Ammon's horn (tissue), 1 donor: ENCODE data around the gene SAPCD1.
A peak's percentile ranks its signal among the peaks of the same experiment; 100 is the strongest.

ENCODE experiments used
- DNase-seq: peaks from one replicate; pipeline ENCODE4 v3.0.0-alpha.2; 2016; ENCODE audit warnings: low spot score

SAPCD1 gene

DNA sequence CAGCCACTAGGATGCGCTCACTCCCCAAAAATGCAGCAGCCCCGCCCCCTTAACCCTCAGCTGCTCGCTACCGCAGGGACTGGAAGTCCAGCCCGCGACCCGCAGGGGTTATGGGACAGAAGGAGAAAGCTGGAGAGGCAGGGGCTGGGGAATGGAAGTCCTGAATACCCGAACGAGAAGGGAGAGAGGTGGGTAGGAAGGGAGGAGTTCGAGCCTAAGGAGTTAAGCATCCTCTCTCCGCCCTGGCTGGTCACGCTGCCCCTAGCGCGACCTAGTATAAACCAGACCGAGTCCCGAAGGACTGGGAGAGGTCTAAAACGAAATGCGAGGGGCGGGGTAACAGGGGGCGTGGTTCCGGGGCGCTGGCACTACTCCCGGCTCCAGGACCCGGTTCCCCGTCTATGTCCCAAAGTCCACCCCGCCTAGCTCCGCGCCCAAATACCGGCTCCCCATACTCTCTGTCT lies 32.9 kb upstream of the SAPCD1 start:
- DNase-seq = peak; percentile 84

DNA sequence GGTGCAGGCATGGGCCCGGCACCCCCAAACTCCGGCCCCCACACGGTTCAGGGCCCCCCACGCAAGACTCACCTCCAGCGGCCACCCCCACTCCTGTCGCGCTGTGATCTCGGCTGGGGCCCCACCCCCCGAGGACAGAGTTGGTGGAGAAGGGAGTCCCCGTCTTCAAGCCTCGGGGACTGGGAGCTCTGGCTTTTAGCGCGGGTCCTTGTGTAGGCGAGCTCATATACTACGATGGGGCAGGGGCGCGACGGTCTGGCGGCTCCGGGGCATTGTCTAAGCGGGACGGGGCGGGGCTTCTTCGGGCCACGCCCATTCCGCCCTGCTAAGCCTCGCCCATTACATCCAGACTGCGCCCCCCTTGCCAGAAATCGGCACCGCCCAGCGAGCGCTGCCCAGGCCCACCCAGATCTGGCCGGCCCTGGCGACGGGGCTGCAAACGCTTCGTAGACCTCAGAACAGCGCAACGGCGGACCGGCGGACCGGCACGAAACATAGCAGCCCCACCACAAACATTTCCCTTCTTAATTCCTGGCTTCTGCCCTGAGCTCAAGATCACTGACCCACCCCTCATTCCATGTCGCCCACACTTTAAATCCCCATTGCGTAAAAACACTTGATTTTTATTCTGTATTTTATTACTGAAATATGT lies 32.4 kb upstream of the SAPCD1 start:
- DNase-seq = peak; percentile 89

DNA sequence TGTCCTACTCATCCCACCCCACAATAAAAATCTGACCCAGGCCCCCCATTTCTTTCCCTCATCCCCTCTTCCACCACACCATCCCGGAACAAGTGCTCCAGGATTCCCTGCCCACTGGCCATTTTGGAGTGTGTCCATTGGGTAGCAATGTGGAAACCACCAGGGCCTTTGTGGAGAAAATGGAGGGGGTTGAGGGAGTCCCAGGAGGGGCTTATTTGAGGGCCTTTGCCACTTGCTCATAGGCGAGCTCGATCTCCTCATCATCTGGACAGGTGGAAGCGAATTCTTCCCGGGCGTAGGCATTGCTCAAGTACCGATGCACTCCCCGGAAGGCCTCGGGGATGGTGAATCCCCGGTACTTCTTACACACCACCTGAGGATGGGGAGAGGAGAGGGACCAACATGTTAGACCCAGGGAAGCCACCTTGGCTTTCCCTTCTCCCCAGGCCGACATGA lies 31.8 kb upstream of the SAPCD1 start:
- no peak for DNase-seq

DNA sequence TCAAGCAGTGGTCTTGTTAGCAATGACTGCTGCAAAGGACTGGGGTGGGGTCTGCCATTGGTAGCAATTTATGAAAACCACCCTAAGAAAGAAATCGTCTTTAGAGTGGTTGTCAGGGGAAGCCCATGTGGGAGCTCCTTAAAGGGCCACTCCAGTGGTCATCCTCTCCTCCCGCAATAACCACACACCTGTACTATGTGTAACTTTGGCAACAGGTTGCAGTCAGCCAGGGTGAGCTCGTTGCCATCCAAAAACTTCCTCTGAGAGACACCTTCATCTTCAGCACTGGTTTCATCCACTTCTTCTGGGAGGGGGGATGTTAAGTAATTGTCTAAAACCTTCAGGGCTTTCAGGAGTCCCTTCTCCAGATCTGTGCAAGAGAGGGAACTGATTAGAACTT lies 30.4 kb upstream of the SAPCD1 start:
- no peak for DNase-seq

DNA sequence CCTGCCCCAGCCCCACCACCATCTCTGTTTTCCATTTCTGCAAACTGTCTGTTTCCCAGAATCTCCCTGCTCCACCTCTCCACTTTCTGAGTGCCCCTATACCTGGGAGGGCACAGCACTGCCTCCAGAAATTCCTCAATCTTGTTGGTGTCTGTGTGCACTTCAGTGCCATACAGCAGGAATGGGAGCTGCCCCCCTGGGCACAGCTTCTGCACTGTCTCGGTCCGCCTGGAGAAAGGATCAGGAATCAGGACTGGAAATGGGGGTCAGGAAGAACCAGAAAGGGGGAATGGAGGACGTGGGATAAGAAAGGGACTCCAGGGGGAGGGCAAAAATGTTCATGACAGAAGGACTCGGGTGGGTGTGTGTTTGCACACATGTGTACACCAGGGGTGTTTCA lies 28.7 kb upstream of the SAPCD1 start:
- DNase-seq = no peak

DNA sequence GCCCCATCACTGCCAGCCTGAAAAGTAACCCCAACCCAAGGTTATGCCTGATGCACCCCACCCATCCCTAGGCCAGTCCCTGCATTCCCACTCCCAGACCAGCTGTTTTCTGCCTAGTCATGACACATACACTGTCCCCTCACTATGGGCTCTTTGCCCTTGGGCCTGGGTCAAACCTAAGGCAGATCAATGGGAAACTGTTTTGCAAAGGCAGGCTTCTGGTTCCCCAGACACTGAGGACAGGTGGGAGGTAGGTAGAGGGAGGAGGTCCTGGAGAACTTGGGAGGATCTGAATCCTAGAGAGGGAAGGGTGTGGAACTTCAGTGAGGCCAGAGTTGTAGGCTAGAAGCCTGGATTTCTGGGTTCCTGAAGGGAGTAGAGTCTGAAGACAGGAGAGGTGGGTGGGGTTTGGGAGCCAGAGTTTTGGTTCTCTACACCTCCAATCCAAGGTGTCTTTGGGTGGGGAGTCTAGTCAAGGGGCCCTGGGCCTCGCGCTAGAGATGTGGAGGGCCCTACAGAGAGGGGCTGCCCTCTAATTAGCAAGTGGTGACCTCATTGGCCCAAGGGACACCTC lies 28.1 kb upstream of the SAPCD1 start:
- no peak for DNase-seq

DNA sequence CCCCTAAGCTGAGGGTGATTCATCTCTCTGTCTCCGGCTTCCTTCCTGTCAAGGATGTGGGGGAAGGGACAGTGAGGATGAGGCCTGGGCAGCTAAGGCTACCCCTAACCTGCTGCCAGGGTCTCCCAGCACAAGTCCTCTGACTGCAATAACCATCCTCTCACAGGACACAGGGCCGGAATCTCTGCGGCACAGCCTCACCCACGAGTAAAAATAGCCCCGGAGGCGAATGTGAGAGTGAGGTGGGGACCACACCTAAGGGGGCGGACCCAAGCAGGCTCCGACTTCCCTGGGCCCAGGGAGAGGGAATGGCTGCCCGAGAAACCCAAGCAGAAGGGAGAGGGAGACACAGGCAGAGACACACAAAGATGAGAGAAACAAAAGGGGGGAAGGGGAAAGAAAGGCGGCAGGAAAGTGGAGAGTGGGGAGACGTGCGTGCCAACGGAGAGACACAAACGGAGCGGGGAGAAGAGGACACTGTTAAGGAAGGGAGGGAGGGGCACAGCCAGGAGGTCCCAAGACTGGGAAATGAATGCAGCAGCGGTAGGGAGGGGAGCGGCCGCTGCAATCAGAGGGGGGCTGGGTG lies 27.5 kb upstream of the SAPCD1 start:
- no peak for DNase-seq

DNA sequence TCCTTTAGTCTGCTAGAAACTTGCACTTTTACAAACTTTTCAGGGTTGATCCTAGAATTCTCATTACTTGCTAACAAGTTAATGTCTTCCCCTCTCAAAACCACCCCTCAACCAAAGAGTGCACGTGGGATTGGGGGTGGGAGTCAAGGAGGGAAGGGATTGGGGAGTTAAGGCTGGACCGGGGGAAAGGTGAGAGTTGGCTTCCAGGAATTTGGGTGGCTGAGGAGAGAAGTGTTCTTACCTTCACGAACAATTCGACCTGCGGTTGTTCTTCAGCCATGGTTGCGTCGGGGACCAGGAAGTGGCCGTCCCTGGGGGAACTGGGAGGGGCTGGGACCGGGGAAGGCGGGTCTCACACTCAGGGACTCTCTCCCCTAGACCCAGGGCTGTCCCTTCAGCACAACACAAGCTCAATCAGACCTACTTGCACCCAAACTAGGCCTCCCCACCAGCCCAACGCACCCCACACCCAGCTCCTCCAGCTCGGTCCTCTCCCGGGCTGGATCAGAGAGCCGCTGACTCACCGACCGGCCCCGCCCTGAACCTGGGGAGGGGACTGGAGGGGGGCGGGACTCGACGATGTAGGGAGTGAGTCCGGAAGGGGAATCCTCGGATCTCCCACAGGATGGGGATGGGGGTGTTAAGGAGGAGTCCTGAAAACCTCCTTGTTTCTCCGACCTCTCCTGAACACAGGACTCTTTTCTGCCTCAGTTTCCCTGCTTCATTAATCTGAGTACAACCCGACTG lies 26.3 kb upstream of the SAPCD1 start, which contains the start of gene CLIC1:
Gene CLIC1 (minus strand): TSS at position 510 of the 747 bp plus-strand sequence. CDS start 230 bp downstream, at position 280.
- DNase-seq = no peak

DNA sequence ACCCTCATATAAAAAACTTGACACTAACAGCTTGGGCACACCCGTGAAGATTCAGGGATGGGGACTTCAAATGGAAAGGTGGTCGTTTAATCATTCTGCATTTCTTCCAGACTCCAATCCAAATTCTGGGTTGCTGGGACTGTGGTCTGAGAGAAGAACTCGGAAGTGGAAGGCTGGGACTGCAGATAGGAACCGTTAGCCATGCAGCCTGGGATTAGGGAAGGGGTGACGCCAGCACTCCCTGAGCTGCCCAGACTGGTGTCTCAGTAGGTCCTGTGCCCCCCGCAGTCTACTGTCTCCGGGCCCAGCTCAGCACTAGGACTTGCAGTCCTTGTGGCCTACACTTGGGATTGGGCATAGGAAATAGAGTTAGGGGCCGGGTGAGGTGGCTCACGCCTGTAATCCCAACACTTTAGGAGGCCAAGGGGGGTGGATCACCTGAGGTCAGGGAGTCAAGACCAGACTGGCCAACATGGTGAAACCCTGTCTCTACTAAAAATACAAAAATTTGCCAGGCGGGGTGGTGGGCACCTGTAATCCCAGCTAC lies 25.6 kb upstream of the SAPCD1 start:
- no peak for DNase-seq

DNA sequence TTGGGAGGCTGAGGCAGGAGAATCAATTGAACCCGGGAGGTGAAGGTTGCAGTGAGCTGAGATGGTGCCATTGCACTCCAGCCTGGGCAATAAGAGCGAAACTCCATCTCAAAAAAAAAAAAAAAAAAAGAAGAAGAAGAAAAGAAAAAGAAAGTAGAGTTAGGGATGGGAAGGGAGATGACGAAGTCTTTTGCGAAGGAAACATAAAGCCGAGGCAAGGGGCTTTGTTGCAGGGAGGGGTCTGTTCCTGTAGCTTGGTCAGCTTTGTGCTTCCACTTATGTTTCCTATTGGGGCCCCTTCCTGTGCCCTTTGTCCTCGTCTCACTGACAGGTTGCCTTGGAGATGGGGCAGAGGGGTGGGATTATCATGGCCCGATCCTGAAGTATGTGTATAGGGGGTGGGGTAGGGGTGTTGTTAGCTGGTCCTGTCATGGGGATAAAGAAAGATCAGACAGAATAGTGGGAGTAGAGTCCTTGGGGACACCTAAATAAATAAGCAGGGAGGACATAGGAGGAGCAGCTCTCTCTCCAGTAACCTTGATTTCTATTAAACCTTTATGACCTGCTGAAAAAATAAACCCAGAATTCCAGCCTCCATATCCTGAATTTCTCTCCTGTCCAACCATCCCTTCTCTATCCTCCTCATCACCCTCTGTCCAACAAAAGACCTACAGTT lies 25.0 kb upstream of the SAPCD1 start:
- DNase-seq = no peak

DNA sequence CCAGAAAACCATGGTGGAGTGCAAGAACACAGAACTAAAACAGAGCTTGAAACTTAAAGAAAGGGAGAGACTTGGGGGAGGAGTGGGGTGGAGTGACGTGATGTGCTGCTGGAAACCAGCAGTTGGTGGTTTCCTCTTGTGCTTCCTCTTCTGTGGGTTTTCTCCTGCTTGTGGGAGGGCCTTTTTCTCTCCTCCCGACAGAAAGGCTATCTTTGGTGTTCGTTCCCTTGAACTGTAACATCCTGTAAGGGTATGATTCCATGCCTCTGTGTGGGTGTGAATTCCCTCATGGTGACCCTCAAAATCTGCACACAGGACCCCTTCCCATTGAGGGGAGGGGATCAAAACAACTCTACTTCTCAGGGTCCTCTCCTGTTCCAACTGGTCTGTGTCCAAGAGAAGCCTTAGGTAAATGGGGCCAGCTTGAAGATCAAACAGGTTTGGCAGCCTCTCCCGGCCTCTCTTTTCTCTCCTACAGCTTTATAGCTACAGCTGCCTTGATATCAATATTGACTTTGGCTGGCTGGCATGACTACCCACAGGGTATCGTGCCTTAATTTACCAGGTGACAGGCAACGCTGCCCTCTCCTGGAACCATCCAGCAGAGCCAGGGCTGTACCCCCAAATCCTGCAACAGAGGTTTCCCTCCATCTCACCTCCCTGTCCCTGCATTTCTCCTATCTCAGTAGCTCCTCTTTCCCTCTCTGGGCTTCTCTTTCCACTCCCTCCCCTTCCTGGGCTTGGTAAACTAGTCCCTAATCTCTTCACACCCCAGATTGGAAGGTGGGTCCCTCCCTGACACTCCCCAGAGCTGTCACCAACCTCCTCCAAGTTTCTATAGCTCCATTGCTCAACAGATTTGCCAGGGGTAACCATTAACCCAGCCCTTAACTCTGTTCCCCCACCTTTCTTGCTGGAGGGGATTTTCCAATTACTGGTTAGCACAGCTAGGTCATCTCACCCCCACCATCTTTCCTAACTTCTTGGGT lies 24.2 kb upstream of the SAPCD1 start:
- DNase-seq = peak; percentile 75

DNA sequence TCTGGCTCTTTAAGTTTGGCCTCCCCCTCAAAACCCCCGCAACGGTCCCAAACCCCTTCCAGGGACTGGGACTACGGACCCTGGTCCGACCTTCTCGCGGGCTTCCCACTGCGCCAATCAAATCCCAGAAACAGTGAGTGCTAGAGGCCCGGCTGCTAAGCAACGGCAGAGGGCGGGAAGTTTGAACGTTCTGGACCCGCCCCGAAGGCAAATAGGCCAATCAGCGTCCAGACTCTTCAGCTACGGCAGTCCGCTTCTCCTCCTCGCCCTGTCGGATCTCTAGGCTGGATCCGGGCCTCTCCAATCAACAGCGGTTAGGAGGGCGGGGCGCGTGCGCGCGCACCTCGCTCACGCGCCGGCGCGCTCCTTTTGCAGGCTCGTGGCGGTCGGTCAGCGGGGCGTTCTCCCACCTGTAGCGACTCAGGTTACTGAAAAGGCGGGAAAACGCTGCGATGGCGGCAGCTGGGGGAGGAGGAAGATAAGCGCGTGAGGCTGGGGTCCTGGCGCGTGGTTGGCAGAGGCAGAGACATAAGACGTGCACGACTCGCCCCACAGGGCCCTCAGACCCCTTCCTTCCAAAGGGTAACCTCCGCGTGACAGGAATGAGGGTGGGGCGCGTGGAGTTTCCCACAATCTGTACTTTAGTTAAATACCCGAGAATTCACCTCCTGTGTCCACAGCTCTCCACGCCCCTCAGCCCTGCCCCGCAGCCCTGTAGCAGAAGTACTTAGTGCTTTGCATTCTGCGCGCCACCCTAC lies 22.6 kb upstream of the SAPCD1 start, which contains the start of gene MSH5:
Gene MSH5 (plus strand): TSS at position 367 of the 758 bp plus-strand sequence. CDS start 462 bp downstream, outside the sequence.
- peak; percentile 99 for DNase-seq

DNA sequence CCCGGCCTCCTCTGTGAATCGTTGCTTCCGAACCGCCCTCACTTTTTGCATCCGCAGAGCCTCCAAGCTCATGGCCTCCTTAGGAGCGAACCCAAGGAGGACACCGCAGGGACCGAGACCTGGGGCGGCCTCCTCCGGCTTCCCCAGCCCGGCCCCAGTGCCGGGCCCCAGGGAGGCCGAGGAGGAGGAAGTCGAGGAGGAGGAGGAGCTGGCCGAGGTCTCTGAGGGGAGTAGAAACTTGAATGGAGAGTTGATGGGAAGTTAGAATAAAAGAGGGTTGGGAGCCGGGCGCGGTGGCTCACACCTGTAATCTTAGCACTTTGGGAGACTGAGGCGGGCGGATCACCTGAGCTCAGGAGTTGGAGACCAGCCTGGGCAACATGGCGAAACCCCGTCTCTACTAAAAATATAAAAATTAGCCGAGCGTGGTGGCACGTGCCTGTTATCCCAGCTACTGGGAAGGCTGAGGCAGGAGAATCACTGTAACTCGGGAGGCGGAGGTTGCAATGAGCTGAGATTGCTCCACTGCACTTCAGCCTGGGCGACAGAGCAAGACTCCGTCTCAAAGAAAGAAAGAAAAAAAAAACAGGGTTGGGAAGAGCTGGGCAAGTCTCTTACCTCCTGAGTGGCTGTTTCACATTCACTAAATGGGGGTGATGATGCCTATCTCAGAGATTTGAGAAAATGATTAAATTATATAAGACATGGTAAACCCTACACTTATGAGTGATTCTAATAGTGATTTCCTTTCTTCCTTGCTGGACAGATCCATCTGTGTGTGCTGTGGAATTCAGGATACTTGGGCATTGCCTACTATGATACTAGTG lies 21.8 kb upstream of the SAPCD1 start:
- no peak for DNase-seq

DNA sequence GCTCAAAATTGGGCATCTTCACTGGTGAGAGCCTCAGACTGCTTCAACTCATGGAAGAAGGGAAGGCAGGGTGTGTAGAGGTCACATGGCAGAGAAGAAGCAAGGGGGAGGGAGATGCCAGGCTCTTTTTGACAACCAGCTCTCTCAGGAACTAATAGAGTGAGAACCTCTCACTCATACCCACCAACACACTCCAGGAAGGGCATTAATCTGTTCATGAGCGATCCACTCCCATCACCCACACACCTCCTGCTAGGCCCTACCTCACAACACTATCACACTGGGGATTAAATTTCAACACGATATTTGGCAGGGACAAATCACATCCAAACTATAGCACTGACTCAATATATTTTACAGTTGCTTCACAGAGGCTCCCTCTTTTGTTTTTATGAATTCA lies 20.6 kb upstream of the SAPCD1 start:
- no peak for DNase-seq

DNA sequence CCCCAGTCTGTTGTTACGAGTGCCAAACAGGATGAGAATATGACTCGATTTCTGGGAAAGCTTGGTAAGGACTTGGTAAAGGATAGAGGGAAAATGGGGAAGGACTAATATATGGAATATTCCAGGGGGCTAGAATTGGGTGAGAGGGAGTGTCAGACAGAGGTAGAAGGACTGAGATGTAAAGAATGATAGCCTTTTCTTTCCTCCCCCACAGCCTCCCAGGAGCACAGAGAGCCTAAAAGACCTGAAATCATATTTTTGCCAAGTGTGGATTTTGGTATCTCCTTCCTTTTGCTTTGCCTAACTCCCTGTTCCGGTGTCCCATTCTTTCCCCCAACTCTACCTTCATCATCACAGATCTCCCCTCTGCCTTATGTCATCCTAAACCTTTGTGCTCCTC lies 19.6 kb upstream of the SAPCD1 start:
- DNase-seq = no peak

DNA sequence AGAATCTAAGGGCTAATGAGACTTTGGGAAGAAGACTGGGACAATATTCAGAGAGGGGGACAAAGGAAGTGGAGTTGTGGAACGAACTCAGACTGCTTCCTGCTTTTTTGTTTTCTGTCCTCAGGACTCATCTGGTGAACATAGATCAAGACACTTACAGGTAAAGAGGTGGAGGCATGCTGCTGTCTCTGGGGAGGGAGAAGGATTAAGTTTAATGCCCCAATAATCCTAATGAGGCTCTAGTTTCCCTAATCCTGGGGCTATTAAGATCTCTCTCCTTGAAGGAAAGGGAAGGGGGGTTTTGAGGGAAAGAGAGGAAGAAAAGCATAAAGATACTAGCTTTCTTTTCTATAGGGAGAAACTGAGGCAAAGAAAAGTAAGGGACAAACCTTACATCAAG lies 18.0 kb upstream of the SAPCD1 start:
- DNase-seq = no peak

DNA sequence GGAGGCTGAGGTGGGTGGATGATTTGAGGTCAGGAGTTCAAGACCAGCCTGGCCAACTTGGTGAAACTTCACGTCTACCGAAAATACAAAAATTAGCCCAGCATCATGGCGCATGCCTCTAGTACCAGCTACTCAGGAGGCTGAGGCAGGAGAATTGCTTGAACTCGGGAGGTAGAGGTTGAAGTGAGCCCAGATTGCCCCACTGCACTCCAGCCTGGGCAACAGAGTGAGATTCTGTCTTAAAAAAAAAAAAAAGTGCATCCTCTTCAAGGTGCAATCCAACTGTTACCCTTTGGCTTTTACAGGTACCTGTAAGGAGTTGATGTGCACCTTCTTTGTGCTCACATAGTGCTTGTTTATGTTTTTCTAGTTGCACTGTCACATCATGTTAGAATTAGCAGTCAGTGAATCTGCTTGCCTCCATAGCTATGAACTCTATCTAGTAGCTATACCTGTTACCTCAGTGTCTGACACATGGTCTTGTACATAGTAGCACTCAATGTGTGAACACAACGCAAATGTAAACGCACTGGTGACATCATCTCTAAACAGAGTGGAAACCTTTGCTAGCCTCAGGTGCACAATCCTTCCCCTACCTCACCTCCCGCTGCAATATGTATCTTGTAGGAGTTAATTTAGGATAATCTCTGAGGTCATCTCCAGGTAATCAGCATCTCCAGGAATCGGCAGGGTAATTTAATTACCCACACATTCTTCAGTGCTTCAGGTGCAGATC lies 13.0 kb upstream of the SAPCD1 start:
- no peak for DNase-seq

DNA sequence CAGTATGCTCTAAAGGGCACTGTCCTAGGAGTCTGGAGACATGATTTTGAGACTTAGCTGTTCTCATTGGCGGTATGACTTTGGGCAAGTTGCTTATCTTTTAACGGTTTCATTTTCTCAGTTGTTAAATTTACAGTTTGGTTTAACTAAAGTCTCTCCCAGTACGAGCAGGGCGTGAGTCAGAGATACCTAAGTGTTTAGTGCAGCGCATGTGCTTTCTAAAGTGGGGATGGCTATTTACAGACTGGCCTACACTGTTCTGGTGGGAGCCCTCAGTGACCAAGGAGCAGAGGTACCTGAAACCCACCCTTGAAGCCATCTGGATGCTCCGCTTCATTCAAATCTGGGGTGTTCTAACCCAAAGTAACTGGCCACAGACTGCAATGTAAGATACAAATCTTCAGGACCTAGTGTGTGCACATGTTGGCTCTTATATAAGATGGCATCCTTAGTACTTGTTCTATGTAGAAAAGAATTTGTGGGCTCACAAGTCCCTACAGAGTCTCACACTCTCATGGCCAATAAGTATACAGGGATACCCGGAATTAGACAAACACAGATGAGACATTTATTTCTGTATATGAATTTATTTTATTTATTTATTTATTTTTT lies 11.9 kb upstream of the SAPCD1 start:
- no peak for DNase-seq
